Breast epithelium (tissue), 3 donors: ENCODE results near the gene PCAT7.

Experiments used
- POLR2A ChIP-seq: fragments of 450-650 bp; IDR thresholded peaks from one replicate; pipeline ENCODE4 v1.6.1; 2016; ENCODE audit warnings: antibody characterized with exemption, mild to moderate bottlenecking, moderate library complexity
- POLR2AphosphoS5 ChIP-seq, 3 donors: sonication (generic); formaldehyde crosslinking; IDR thresholded peaks; one replicate each; pipeline ENCODE4 v1.6.1; 2017; ENCODE audit warnings: antibody characterized with exemption in 3 of 3
- TF ChIP-seq, protein P1 (sequence below), 3 donors: fragments of 450-650 bp; IDR thresholded peaks; one replicate each; pipeline ENCODE4 v1.5.1; 2016 to 2017; ENCODE audit warnings: antibody characterized with exemption in 3 of 3, mild to moderate bottlenecking in 3 of 3, moderate library complexity in 3 of 3

DNA sequence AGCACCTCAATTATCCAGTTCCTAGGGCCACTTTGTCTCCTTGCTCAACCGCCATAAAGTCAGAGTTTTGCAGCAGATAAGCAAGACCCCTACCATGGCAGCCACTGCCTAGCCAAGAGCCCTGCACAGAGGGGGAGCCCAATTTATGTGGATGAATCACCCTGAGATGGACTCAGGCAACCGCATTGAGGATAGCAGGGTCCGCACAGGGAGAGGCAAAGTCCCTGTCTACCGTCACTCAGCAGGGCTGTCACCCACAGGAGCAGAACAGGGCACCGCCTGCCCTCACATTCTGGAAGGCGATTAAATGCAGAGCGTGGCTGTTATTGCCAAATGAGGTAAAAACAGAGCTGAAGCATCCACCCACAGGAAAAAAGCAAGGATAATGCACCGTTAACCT, 37.0 kb downstream of the PCAT7 start:
- no peak for TF ChIP-seq POLR2A
- TF ChIP-seq, protein P1, sequence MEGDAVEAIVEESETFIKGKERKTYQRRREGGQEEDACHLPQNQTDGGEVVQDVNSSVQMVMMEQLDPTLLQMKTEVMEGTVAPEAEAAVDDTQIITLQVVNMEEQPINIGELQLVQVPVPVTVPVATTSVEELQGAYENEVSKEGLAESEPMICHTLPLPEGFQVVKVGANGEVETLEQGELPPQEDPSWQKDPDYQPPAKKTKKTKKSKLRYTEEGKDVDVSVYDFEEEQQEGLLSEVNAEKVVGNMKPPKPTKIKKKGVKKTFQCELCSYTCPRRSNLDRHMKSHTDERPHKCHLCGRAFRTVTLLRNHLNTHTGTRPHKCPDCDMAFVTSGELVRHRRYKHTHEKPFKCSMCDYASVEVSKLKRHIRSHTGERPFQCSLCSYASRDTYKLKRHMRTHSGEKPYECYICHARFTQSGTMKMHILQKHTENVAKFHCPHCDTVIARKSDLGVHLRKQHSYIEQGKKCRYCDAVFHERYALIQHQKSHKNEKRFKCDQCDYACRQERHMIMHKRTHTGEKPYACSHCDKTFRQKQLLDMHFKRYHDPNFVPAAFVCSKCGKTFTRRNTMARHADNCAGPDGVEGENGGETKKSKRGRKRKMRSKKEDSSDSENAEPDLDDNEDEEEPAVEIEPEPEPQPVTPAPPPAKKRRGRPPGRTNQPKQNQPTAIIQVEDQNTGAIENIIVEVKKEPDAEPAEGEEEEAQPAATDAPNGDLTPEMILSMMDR (IDR thresholded peaks at IDR 0.05): no peak
- TF ChIP-seq POLR2AphosphoS5 (IDR thresholded peaks at IDR 0.05): no peak
